ENCODE data around the gene KCNH4.

DNA sequence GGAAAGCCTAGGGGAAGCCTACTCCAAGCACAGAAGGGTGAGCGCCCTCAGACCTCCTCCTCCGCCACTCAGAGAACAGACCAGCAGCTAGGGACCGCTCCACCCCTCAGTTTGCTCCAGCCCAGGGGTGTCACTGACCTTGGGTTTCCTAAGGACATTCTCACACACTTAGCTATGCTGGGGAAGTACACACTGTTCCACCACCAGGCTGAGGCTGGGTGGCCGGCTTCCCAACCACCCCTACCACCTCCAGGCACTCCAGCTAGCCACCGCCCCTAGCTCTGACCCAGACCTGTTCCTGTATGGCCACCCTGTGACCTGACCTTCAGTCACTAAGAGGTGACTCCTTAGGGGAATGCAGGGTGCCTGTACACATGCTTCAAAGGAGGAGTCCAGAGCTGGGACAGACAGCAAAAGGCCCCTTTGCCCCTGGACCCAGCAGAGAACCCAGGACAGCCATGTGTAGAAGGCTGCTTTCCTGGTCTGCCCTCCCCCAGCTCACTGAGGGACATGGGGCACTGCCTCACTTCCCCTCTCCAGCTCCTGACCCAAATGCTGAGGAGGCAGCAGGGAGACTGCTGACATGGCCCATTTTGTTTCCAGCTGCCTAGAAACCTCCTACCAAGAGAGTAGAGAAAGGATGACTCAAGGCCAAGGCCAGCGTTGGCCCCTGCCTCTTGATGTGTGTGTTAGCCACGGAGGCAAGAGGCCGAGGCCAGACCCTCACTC lies 51.7 kb downstream of the KCNH4 start:
- TF ChIP-seq, protein P1, sequence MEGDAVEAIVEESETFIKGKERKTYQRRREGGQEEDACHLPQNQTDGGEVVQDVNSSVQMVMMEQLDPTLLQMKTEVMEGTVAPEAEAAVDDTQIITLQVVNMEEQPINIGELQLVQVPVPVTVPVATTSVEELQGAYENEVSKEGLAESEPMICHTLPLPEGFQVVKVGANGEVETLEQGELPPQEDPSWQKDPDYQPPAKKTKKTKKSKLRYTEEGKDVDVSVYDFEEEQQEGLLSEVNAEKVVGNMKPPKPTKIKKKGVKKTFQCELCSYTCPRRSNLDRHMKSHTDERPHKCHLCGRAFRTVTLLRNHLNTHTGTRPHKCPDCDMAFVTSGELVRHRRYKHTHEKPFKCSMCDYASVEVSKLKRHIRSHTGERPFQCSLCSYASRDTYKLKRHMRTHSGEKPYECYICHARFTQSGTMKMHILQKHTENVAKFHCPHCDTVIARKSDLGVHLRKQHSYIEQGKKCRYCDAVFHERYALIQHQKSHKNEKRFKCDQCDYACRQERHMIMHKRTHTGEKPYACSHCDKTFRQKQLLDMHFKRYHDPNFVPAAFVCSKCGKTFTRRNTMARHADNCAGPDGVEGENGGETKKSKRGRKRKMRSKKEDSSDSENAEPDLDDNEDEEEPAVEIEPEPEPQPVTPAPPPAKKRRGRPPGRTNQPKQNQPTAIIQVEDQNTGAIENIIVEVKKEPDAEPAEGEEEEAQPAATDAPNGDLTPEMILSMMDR (IDR thresholded peaks at IDR 0.05; ENCODE audit: poor library complexity): no peak
- TF ChIP-seq EZH2 (IDR thresholded peaks at IDR 0.05; ENCODE audit: borderline replicate concordance) (no peak), EZH2phosphoT487 (IDR thresholded peaks at IDR 0.05; ENCODE audit: low read depth, severe bottlenecking, unreplicated experiment) (no peak)
